H1 (cell line): Measurements from ENCODE around the gene VEPH1. TPM values are rescaled to one million over a fixed set of nuclear protein-coding genes. Genes with fewer than 3 reads are reported as not detected.

Experiments used
- CTCF ChIA-PET: fragments of 300-600 bp; sonication (Branson Sonifier 250); formaldehyde crosslinking; loops from one replicate; lab custom pipeline; 2021; ENCODE audit not compliant: partially characterized antibody; lab: Charles Lee
- POLR2A ChIA-PET: fragments of 300-600 bp; sonication (Branson Sonifier 250); formaldehyde crosslinking; loops from one replicate; lab custom pipeline; 2021; ENCODE audit warnings: inconsistent platforms; ENCODE audit not compliant: partially characterized antibody; lab: Charles Lee
- DNase-seq, 2 experiments: peaks; one replicate each; pipeline versions ENCODE4 v3.0.0 to v3.0.0-alpha.2; 2010 to 2022; ENCODE audit warnings: low spot score in 2 of 2, low read depth in 1 of 2, mixed read lengths in 1 of 2
- FAIRE-seq: peaks from 2 replicates; lab custom pipeline; 2011; peaks lifted over from hg19 to GRCh38; lab: Jason Lieb, UNC
- H2AFZ ChIP-seq: 2 replicates; pipeline ENCODE4 v1.8.1; 2012; ENCODE audit warnings: low read length, inconsistent platforms
- H2AK5ac ChIP-seq: 2 replicates; pipeline ENCODE4 v1.6.1; 2013; ENCODE audit warnings: low read depth, low read length
- H2BK120ac ChIP-seq: replicated peaks from 2 replicates; pipeline ENCODE3; 2013; ENCODE audit warnings: low read depth, low read length, inconsistent platforms
- H2BK12ac ChIP-seq: 2 replicates; pipeline ENCODE4 v1.6.1; 2013; ENCODE audit warnings: low read depth, low read length
- H2BK15ac ChIP-seq: 2 replicates; pipeline ENCODE4 v1.6.1; 2013; ENCODE audit warnings: low read length
- H2BK20ac ChIP-seq: 2 replicates; pipeline ENCODE4 v1.6.1; 2013; ENCODE audit warnings: low read length
- H2BK5ac ChIP-seq: 2 replicates; pipeline ENCODE4 v1.6.1; 2013; ENCODE audit warnings: low read depth, low read length
- H3K14ac ChIP-seq: 2 replicates; pipeline ENCODE4 v1.6.1; 2013; ENCODE audit warnings: inconsistent platforms; ENCODE audit not compliant: insufficient read length
- H3K18ac ChIP-seq: 2 replicates; pipeline ENCODE4 v1.6.1; 2013; ENCODE audit warnings: low read length; ENCODE audit errors: extremely low read depth
- H3K23ac ChIP-seq: 2 replicates; pipeline ENCODE4 v1.6.1; 2013; ENCODE audit warnings: inconsistent platforms; ENCODE audit not compliant: insufficient read length
- H3K23me2 ChIP-seq: 2 replicates; pipeline ENCODE4 v1.6.1; 2013; ENCODE audit warnings: low read depth, low read length
- H3K27ac ChIP-seq: 2 replicates; pipeline ENCODE4 v1.6.1; 2011; ENCODE audit warnings: low read depth, low read length, inconsistent platforms
- H3K27me3 ChIP-seq, 4 experiments: replicated peaks in 1 of 4; 1 replicate in 1 of 4; 2 replicates in 3 of 4; pipeline versions ENCODE4 v1.6.1 to v1.8.1; 2011 to 2013; ENCODE audit warnings: low read length in 3 of 4, mild to moderate bottlenecking in 3 of 4, inconsistent platforms in 2 of 4, mixed read lengths in 2 of 4, moderate library complexity in 1 of 4; ENCODE audit not compliant: control insufficient read depth in 3 of 4, insufficient read depth in 3 of 4; ENCODE audit errors: extremely low read depth in 1 of 4
- H3K36me3 ChIP-seq, 4 experiments: 2 replicates each; pipeline versions ENCODE4 v1.6.1 to v1.8.1; 2011 to 2013; ENCODE audit warnings: mild to moderate bottlenecking in 4 of 4, low read length in 3 of 4, moderate library complexity in 2 of 4, control low read depth in 1 of 4, inconsistent platforms in 1 of 4; ENCODE audit not compliant: insufficient read depth in 4 of 4, control insufficient read depth in 2 of 4
- H3K4ac ChIP-seq: replicated peaks from 2 replicates; pipeline ENCODE3; 2013; ENCODE audit warnings: low read length, low read depth, mixed read lengths, inconsistent platforms; ENCODE audit not compliant: insufficient read length
- H3K4me1 ChIP-seq, 4 experiments: replicated peaks in 1 of 4; 1 replicate in 1 of 4; 2 replicates in 3 of 4; pipeline versions ENCODE4 v1.6.1 to v1.8.1; 2011 to 2013; ENCODE audit warnings: low read length in 3 of 4, inconsistent platforms in 2 of 4, mixed read lengths in 1 of 4; ENCODE audit not compliant: insufficient read depth in 4 of 4, control insufficient read depth in 3 of 4
- H3K4me2 ChIP-seq, 2 experiments: 2 replicates each; pipeline versions ENCODE4 v1.6.1 to v1.8.1; 2011 to 2013; ENCODE audit warnings: low read depth in 2 of 2, low read length in 2 of 2, control low read depth in 1 of 2, inconsistent platforms in 1 of 2, mild to moderate bottlenecking in 1 of 2; ENCODE audit not compliant: insufficient read depth in 1 of 2
- H3K4me3 ChIP-seq, 4 experiments: fragments of 200-600, 300-600 bp in 1 of 4; sonication (generic), shearing (Covaris generic), sonication (Bioruptor Twin) in 1 of 4; 2 replicates each; pipeline versions ENCODE4 v1.5.1 to v1.8.1; 2011 to 2016; ENCODE audit warnings: low read length in 4 of 4, low read depth in 3 of 4, control low read depth in 2 of 4, inconsistent platforms in 2 of 4, mild to moderate bottlenecking in 2 of 4, mixed read lengths in 1 of 4, moderate library complexity in 1 of 4; ENCODE audit not compliant: insufficient read depth in 2 of 4; ENCODE audit errors: extremely low read depth in 1 of 4
- H3K56ac ChIP-seq: replicated peaks from 2 replicates; pipeline ENCODE3; 2013; ENCODE audit warnings: low read depth, mild to moderate bottlenecking, mixed read lengths, low read length, inconsistent platforms; ENCODE audit not compliant: insufficient read length
- H3K79me1 ChIP-seq: 2 replicates; pipeline ENCODE4 v1.6.1; 2013; ENCODE audit warnings: low read depth, low read length, control low read depth
- H3K79me2 ChIP-seq, 2 experiments: 2 replicates each; pipeline versions ENCODE4 v1.6.1 to v1.8.1; 2012 to 2013; ENCODE audit warnings: low read length in 2 of 2, mild to moderate bottlenecking in 2 of 2, inconsistent platforms in 1 of 2; ENCODE audit not compliant: insufficient read depth in 2 of 2, control insufficient read depth in 1 of 2
- H3K9ac ChIP-seq, 4 experiments: replicated peaks in 1 of 4; 1 replicate in 1 of 4; 2 replicates in 3 of 4; pipeline versions ENCODE4 v1.6.1 to v1.8.1; 2011 to 2013; ENCODE audit warnings: low read depth in 3 of 4, low read length in 3 of 4, control low read depth in 2 of 4, mild to moderate bottlenecking in 2 of 4, moderate library complexity in 2 of 4, inconsistent platforms in 1 of 4; ENCODE audit errors: extremely low read depth in 1 of 4
- H3K9me3 ChIP-seq, 2 experiments: 2 replicates each; pipeline versions ENCODE4 v1.6.1 to v1.8.1; 2012 to 2013; ENCODE audit warnings: mild to moderate bottlenecking in 2 of 2, moderate library complexity in 2 of 2, control low read depth in 1 of 2, inconsistent platforms in 1 of 2, low read depth in 1 of 2, low read length in 1 of 2, mixed read lengths in 1 of 2; ENCODE audit not compliant: insufficient read depth in 2 of 2
- H4K20me1 ChIP-seq, 2 experiments: replicated peaks in 1 of 2; 2 replicates each; pipeline versions ENCODE3 to v1.8.1; 2011 to 2013; ENCODE audit warnings: inconsistent platforms in 2 of 2, low read length in 2 of 2, mild to moderate bottlenecking in 1 of 2; ENCODE audit not compliant: insufficient read depth in 2 of 2, control insufficient read depth in 1 of 2
- H4K5ac ChIP-seq: 2 replicates; pipeline ENCODE4 v1.6.1; 2013; ENCODE audit warnings: low read length, low read depth, mixed read lengths, inconsistent platforms; ENCODE audit not compliant: insufficient read length
- H4K8ac ChIP-seq: 2 replicates; pipeline ENCODE4 v1.8.0; 2013; ENCODE audit warnings: mild to moderate bottlenecking, moderate library complexity, low read length, inconsistent platforms; ENCODE audit not compliant: insufficient read depth; ENCODE audit errors: extremely low read depth
- H4K91ac ChIP-seq: replicated peaks from 2 replicates; pipeline ENCODE3; 2013; ENCODE audit warnings: low read length, mixed read lengths, inconsistent platforms; ENCODE audit not compliant: insufficient read length
- ATF3 ChIP-seq: IDR thresholded peaks from 2 replicates; pipeline ENCODE4 v1.6.1; 2011; ENCODE audit warnings: low read depth, mild to moderate bottlenecking, low read length; ENCODE audit not compliant: insufficient read depth
- BACH1 ChIP-seq: IDR thresholded peaks from 2 replicates; pipeline ENCODE4 v1.6.1; 2012; ENCODE audit warnings: low read length, improper control_type of control experiment
- BRCA1 ChIP-seq: IDR thresholded peaks from 2 replicates; pipeline ENCODE4 v1.6.1; 2012; ENCODE audit warnings: low read depth, low read length, improper control_type of control experiment
- EZH2 ChIP-seq: fragments of 200-600 bp; sonication (generic); IDR thresholded peaks from 2 replicates; pipeline ENCODE4 v1.7.1; 2012; ENCODE audit warnings: low read depth, mild to moderate bottlenecking, moderate library complexity, low read length, inconsistent platforms; ENCODE audit not compliant: severe bottlenecking
- GABPA ChIP-seq: IDR thresholded peaks from 2 replicates; pipeline ENCODE4 v1.6.1; 2011; ENCODE audit warnings: mild to moderate bottlenecking, low read length, moderate library complexity, borderline replicate concordance; ENCODE audit not compliant: insufficient read depth
- WGBS, 2 experiments: shearing (Covaris generic) in 1 of 2; methylation state at CpG; one replicate each; pipeline versions ENCODE4 v1.1.6 to v1.1.7; 2013 to 2015; ENCODE audit warnings: low lambda C conversion rate in 2 of 2, mixed read lengths in 2 of 2, inconsistent platforms in 1 of 2, low coverage in 1 of 2, missing lambda C conversion rate in 1 of 2; ENCODE audit not compliant: insufficient replicate concordance in 2 of 2, insufficient coverage in 1 of 2, insufficient read length in 1 of 2; ENCODE audit errors: extremely low coverage in 1 of 2, missing lambda C conversion rate in 1 of 2; 5-methylcytosine and 5-hydroxymethylcytosine counted together
- polyA plus RNA-seq, 7 experiments: library from polyadenylated mRNA; depleted of rRNA in 3 of 7; stranded (reverse) in 5 of 7; unstranded in 2 of 7; fragments of >200 nt in 5 of 7; fragments of 200-250 nt in 2 of 7; gene quantifications; 1 replicate in 5 of 7; 2 replicates in 1 of 7; 4 replicates in 1 of 7; pipeline versions ENCODE4 v1.2.1 to v1.2.3, GENCODE V29; 2011 to 2013; ENCODE audit warnings: missing spikeins in 2 of 7, mixed read lengths in 2 of 7
- total RNA-seq: library from RNA; stranded (reverse); fragmentation: NEBNext Ultra II Directional; extraction: Animal tissue kit (Norgen Biotek cat#: 25700); gene quantifications from 2 replicates; pipeline ENCODE4 v1.2.1, GENCODE V29; 2021

Gene VEPH1
- total and polyA plus RNA-seq, 2 of the 8 experiments (the other 6 are each of a cell fraction or from before 2014, with no cell fraction given): 12.0 to 18.3 TPM

- peaks cover 1 to 11% (median 6%) of the 10 kb centered on the region in 4 experiments; a peak in 5 of 7 replicates for H3K27me3 ChIP-seq
- no peak overlapping the region for H2AFZ ChIP-seq
- no peak overlapping the region for H2BK15ac ChIP-seq
- no peak overlapping the region for H3K14ac ChIP-seq
- no peak overlapping the region for H3K4me3 ChIP-seq
- no peaks in the 10 kb centered on the region for H3K9me3 ChIP-seq
- no peak for DNase-seq
- no peak overlapping the region for H3K4me2 ChIP-seq
- no peak overlapping the region for H4K91ac ChIP-seq
- H2BK5ac ChIP-seq: no peak overlapping the region
- WGBS, 2 experiments: 96% methylated on average over 2 of the region's 2 CpGs; no CpG with 5 or more reads in 1 of the 2 experiments
- H2BK120ac ChIP-seq: no peak overlapping the region
- H2BK12ac ChIP-seq: no peak overlapping the region
- TF ChIP-seq GABPA (no peak), BACH1 (no peak), ATF3 (no peak), EZH2 (no peak), BRCA1 (no peak)
- no peak overlapping the region for H4K5ac ChIP-seq
- H3K79me2 ChIP-seq: no peaks in the 10 kb centered on the region
- no peak overlapping the region for H3K4ac ChIP-seq
- peaks cover 17% of the 10 kb centered on the region for H3K23me2 ChIP-seq
- H4K20me1 ChIP-seq: no peaks in the 10 kb centered on the region
- peaks cover 1 to 5% (median 4%) of the 10 kb centered on the region in 4 experiments; a peak in 4 of 7 replicates for H3K4me1 ChIP-seq
- ChIA-PET CTCF (interaction anchor here (1.0 to 1.3 kb wide), 3 partner anchors 34 to 102 kb away, joined by 3 read pairs; no protein-coding TSS in a partner anchor), POLR2A (interaction anchor here (1.0 kb wide), 1 partner anchor 267 kb away, joined by 3 read pairs; no protein-coding TSS in a partner anchor)
- H3K79me1 ChIP-seq: no peaks in the 10 kb centered on the region
- H3K36me3 ChIP-seq: no peaks in the 10 kb centered on the region
- H2BK20ac ChIP-seq: no peak overlapping the region
- H3K18ac ChIP-seq: no peak overlapping the region
- no peak overlapping the region for H2AK5ac ChIP-seq
- H4K8ac ChIP-seq: no peak overlapping the region
- no peak overlapping the region for H3K23ac ChIP-seq
- no peak overlapping the region for H3K56ac ChIP-seq
- H3K9ac ChIP-seq: no peak overlapping the region
- H3K27ac ChIP-seq: no peak overlapping the region
- FAIRE-seq: no peak
Observed at GRCh38 chr3:157441102-157441624, 62.1 kb downstream of the VEPH1 start.
